GM12872 (cell line): Measurements from ENCODE around the gene DMD.

Experiments
- CTCF ChIP-seq: IDR thresholded peaks from 3 replicates; pipeline ENCODE4 v1.5.1; 2011; ENCODE audit warnings: low read depth, mild to moderate bottlenecking, low read length, moderate library complexity; ENCODE audit not compliant: insufficient read depth

The DMD gene

GRCh38 chrX:31608638-31609037, 1602.7 kb downstream of the DMD start:
- no peak for TF ChIP-seq CTCF

DNA sequence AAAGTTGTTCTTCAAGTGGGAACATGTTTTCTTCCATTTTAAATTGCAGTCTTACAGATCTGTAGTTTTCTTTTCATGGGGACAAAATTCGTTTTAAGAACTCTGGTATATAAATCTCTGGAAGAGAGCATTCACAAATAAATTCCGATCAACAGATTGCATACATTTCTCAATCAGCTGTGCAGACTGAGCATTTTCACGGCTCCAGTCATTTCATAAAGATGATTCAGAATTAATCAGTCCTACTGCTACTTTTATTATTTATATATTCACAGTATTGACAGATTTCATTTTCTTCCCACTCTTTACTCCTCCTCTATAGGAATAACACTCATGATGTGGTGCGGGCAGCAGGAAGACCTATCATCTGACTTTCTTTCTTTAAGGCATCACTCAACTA, 1604.6 kb downstream of the DMD start:
- TF ChIP-seq CTCF = no peak

- TF ChIP-seq CTCF = no peak
These were observed 1606.6 kb downstream of the DMD start for GRCh38 chrX:31604629-31605221.

DNA sequence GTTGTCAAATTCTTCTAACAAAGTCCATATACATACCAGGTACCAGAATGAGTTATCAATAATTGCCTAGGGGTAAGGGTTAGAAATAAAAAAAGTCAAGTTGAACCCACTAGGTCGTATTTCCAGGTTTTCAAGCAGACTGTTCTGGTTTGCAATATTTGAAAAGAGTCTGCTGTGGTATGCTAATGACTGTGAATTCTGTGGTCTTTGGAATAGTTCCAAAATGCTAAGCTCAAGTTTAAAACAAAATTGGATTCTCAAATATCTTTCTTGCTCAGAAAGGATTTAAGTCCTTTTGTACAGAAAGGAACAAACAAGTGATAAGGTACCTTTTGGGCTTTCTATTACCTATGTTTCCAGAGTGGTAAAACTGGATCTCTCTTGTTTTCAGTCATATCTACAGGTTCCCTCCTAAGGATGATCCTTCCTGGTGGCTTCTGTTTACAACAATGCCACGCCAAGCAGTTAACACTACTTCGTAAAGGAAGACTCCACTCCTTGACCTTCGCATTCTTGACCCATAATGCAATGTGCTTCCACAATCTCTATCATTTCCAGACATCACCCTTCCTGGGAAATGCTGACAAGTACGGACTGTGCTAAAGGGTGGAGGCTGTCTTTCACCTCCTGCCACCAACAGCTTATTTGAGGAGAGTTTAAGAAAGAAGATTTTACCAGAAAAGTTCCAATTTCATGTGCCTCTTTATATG, 1607.8 kb downstream of the DMD start:
- TF ChIP-seq CTCF = no peak

DNA sequence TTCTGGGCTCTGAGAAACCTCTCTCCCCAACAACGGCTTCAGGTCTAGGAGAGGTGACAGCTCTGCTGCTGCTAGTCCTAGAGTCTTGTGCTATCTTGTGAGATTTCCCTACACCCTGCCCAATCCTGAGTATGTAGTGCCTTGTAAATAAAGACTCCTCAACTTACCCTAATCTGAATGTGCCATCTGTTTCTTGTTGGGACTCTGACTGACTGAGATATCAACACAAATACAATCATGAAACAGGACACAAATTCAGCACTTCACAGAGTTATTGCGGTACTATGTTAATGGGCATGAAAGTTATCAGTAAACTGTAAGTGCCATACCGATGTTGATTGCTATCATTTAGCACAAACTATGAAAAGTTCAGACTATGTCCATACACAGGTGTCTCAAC, 1610.5 kb downstream of the DMD start:
- TF ChIP-seq CTCF = no peak

DNA sequence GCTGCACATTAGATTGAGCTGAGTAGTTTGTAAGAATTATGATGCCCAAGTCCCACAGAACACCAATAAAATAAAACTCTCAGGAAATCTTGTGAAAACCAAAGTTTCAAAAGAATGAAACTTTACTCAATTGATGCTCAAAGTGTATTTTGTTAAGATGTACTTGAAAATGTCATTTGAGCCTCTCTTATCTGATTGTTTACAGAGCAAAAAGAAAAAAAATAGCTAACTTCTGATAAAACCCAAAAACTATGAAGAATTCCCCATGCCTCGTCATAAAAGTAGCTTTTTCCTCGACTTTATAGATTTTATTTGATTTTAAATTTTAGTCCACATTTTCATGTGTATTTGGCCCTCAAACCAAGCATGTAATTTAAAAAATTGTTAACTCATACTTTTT, 1618.0 kb downstream of the DMD start:
- TF ChIP-seq CTCF = no peak

DNA sequence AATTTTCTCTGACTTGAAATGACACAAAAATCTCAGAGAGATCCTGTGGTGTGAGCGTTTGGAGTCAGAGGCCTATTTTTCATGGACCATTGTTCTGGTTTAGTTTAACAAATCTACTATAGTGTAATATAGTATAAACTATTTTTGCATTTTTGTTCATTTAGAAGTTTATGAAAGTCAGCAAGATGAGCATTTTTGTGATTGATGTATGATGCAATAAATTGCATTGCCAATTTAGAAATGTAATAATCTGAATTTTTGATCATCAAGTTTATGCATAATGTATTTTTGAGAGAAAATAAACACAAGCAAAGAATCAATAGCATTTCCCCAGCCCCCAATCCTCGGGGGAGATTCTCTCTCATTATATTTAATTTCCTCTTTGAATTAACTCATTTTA, 1620.0 kb downstream of the DMD start:
- no peak for TF ChIP-seq CTCF
